GM19099 (cell line): ENCODE results near the gene COX7A1.

Experiments
- POLR2A ChIP-seq: IDR thresholded peaks from 3 replicates; pipeline ENCODE4 v1.6.1; 2011; ENCODE audit warnings: low read depth; ENCODE audit not compliant: insufficient read length; ENCODE audit errors: extremely low read depth

The COX7A1 gene

GRCh38 chr19:36103040-36103626 is 49.1 kb downstream of the COX7A1 start:
- TF ChIP-seq POLR2A: no peak

GRCh38 chr19:36101550-36102327 is 50.5 kb downstream of the COX7A1 start:
- TF ChIP-seq POLR2A: no peak
